SH-SY5Y (cell line): ENCODE results near the gene KLK11.

Experiments used
- GATA2 ChIP-seq: IDR thresholded peaks from 2 replicates; pipeline ENCODE4 v1.6.1; 2011; ENCODE audit warnings: mild to moderate bottlenecking, low read depth, low read length
- GATA3 ChIP-seq: IDR thresholded peaks from 2 replicates; pipeline ENCODE4 v1.6.1; 2011; ENCODE audit warnings: low read depth, mild to moderate bottlenecking, low read length, moderate library complexity

GRCh38 chr19:51027126-51027806 is 850 bp upstream of the KLK11 start:
- TF ChIP-seq GATA2 (no peak), GATA3 (no peak)
